ENCODE results near the gene ACY1. TPM values are rescaled to one million over a fixed set of nuclear protein-coding genes. Genes with fewer than 3 reads are reported as not detected.

The ACY1 gene
- polyA plus RNA-seq, 2 of the 4 experiments (the other 2 are of a cell fraction), result 20.7 to 21.1 TPM

DNA sequence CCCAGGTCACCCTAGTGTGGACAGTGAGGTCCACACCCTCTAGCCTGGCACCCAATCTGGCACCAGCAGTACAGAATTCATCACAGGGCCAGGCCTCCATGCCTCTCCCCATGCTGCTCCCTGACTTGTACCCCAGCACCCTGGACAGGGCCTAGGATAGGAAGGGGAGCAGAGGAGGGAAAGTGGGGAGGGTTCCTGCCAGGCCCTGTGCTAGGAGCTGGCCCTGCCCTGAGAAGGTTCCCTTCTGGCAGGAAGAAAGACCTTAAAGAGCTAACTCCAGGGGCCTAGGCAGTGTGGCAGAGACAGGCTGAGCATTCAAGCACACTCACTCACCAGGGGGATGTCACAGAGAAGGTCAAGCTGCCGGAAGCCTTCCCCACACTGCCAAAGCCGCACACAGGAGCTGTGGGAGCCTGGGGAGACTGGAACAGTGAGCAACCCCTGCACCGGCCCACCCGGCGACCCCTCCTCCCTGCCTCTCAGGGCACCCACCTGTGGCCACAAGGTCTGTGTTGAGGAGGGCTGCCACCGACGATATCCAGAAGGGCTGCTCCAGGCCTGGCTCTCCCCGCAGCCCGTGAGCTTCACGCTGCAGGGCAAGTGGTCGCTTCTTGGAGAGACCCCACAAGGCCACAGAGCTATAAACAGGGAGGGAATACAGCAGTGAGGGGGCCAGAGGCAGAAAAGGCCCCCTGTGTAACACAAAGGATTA is 49.0 kb upstream of the ACY1 start:
- Histone ChIP-seq H3K4me2 (no peak overlapping the region), H3K4me1 (no peaks in the 10 kb centered on the region), H3K9me3 (no peaks in the 10 kb centered on the region), H3K4me3 (no peak overlapping the region), H3K27ac (no peak overlapping the region)
- ATAC-seq (no peak), DNase-seq (ENCODE audit: low read depth in 1 of 2, low spot score in 1 of 2) (no peak), FAIRE-seq (no peak)
- ChIA-PET POLR2A (no interaction called here), CTCF (interaction anchor here (0.9 to 3.6 kb wide), 3 partner anchors 8 to 40 kb away, joined by 3 to 22 read pairs (median 3); partner anchors contain the start of genes ABHD14B, PARP3 and RRP9)
- TF ChIP-seq, protein P1, sequence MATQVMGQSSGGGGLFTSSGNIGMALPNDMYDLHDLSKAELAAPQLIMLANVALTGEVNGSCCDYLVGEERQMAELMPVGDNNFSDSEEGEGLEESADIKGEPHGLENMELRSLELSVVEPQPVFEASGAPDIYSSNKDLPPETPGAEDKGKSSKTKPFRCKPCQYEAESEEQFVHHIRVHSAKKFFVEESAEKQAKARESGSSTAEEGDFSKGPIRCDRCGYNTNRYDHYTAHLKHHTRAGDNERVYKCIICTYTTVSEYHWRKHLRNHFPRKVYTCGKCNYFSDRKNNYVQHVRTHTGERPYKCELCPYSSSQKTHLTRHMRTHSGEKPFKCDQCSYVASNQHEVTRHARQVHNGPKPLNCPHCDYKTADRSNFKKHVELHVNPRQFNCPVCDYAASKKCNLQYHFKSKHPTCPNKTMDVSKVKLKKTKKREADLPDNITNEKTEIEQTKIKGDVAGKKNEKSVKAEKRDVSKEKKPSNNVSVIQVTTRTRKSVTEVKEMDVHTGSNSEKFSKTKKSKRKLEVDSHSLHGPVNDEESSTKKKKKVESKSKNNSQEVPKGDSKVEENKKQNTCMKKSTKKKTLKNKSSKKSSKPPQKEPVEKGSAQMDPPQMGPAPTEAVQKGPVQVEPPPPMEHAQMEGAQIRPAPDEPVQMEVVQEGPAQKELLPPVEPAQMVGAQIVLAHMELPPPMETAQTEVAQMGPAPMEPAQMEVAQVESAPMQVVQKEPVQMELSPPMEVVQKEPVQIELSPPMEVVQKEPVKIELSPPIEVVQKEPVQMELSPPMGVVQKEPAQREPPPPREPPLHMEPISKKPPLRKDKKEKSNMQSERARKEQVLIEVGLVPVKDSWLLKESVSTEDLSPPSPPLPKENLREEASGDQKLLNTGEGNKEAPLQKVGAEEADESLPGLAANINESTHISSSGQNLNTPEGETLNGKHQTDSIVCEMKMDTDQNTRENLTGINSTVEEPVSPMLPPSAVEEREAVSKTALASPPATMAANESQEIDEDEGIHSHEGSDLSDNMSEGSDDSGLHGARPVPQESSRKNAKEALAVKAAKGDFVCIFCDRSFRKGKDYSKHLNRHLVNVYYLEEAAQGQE (IDR thresholded peaks at IDR 0.05), result 0 out of 2 replicates have a peak, but pooled peaks have one; percentile 34
- no peak for TF ChIP-seq HOXB5 (CRISPR knock-in tag; IDR thresholded peaks at IDR 0.05)
- WGBS (ENCODE audit: missing lambda C conversion rate), result 100% methylated on average over 4 of the region's 11 CpGs

DNA sequence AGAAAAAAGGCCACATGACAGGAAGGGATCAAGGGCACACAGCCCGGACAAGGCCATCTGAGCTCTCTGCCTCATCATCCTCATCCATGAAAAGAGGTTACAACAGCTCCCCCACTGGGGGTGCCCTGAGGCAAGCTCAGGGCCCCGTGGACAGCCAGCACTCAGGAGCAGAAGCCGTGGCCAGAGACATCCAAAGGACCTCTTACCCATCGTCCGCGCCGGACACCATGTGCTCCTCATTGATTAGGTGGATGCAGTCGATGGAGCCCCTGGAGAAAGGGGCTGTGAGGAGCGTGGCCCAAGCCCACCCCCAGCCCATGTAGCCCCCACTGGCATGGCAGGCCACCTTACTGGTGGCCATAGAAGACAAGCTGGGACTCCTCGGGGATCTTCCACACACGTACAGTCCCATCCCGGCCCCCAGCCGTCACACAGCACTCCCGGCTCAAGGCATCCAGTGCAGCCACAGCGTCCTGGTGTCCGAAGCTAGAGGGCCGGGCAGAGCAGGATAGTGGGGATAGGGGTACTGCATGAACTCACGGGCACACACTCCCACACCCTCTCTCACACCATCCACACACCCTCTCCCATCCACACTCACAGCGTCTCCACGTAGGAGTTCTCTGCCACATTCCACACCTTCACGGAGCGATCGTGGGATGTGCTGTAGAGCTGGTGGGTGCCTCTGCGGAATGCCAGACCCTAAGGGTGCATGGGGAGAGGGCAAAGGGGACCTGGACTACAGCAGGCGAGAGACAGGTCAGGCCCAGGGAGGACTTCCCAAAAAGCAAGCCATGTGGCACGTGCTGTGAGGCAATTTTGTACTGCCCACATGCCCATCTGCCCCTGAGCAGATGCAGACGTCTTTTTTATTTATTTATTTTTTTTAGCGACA is 48.1 kb upstream of the ACY1 start:
- WGBS (ENCODE audit: missing lambda C conversion rate), result 92% methylated on average over 28 of the region's 28 CpGs
- TF ChIP-seq E2F6 (IDR thresholded peaks at IDR 0.05; ENCODE audit: borderline replicate concordance, low read depth) (no peak), ESRRA (IDR thresholded peaks at IDR 0.05; ENCODE audit: borderline replicate concordance, low read length) (no peak), RAD21 (conservative IDR thresholded peaks at IDR 0.05 in 1 of 2, IDR thresholded peaks at IDR 0.05 in 1 of 2) (no peak), ZC3H11A (IDR thresholded peaks at IDR 0.05) (no peak), ZNF302 (CRISPR knock-in tag; IDR thresholded peaks at IDR 0.05) (no peak)
- TF ChIP-seq, protein P1 (IDR thresholded peaks at IDR 0.05), result no peak
- H3K4me1 ChIP-seq, result peaks cover 3% of the 10 kb centered on the region; the same call in 2 of the 3 replicates
- ChIA-PET CTCF (interaction anchor here (0.9 to 1.3 kb wide), 2 partner anchors 11 to 39 kb away, joined by 3 read pairs; partner anchors contain the start of gene ABHD14B), POLR2A (no interaction called here)
- H3K4me2 ChIP-seq, result no peak overlapping the region
- no peak for FAIRE-seq
- H3K27ac ChIP-seq, result no peak overlapping the region
- H3K9me3 ChIP-seq, result no peaks in the 10 kb centered on the region
- no peak for ATAC-seq
- DNase-seq (ENCODE audit: low read depth in 1 of 2, low spot score in 1 of 2), result no peak
- H3K4me3 ChIP-seq, result no peak overlapping the region

All from A549 (cell line).